Ishikawa (cell line): ENCODE results near the gene XKR8.

Source experiments
- CEBPB ChIP-seq: IDR thresholded peaks from 2 replicates; pipeline ENCODE4 v1.6.1; 2012
- CREB1 ChIP-seq: IDR thresholded peaks from 2 replicates; pipeline ENCODE4 v1.6.1; 2012; ENCODE audit warnings: low read depth
- EGR1 ChIP-seq: IDR thresholded peaks from 2 replicates; pipeline ENCODE4 v1.6.1; 2012
- EP300 ChIP-seq: IDR thresholded peaks from 2 replicates; pipeline ENCODE4 v1.6.1; 2012; ENCODE audit warnings: borderline replicate concordance
- FOXM1 ChIP-seq: IDR thresholded peaks from 2 replicates; pipeline ENCODE4 v1.6.1; 2012; ENCODE audit warnings: low read depth, borderline replicate concordance
- MAX ChIP-seq: IDR thresholded peaks from 2 replicates; pipeline ENCODE4 v1.6.1; 2012
- NFIC ChIP-seq: IDR thresholded peaks from 2 replicates; pipeline ENCODE4 v1.6.1; 2012
- RAD21 ChIP-seq: IDR thresholded peaks from 2 replicates; pipeline ENCODE4 v1.6.1; 2012; ENCODE audit warnings: low read depth
- REST ChIP-seq: IDR thresholded peaks from 2 replicates; pipeline ENCODE4 v1.6.1; 2012; ENCODE audit warnings: low read depth, mild to moderate bottlenecking
- TAF1 ChIP-seq: IDR thresholded peaks from 2 replicates; pipeline ENCODE4 v1.6.1; 2012; ENCODE audit warnings: low read depth, mild to moderate bottlenecking
- TCF12 ChIP-seq: IDR thresholded peaks from 2 replicates; pipeline ENCODE4 v1.6.1; 2012; ENCODE audit warnings: low read depth
- TEAD4 ChIP-seq: IDR thresholded peaks from 2 replicates; pipeline ENCODE4 v1.6.1; 2012
- USF1 ChIP-seq: IDR thresholded peaks from 2 replicates; pipeline ENCODE4 v1.6.1; 2012
- YY1 ChIP-seq: IDR thresholded peaks from 2 replicates; pipeline ENCODE4 v1.6.1; 2012; ENCODE audit warnings: low read depth
- ZBTB7A ChIP-seq: IDR thresholded peaks from 2 replicates; pipeline ENCODE4 v1.6.1; 2012; ENCODE audit warnings: low read depth

The XKR8 gene

GRCh38 chr1:27961646-27962221 is 2.0 kb downstream of the XKR8 start:
- TF ChIP-seq NFIC (no peak), EP300 (no peak), RAD21 (no peak), MAX (no peak), FOXM1 (no peak), EGR1 (no peak), REST (no peak), TCF12 (no peak), TEAD4 (no peak), CEBPB (no peak), USF1 (no peak), ZBTB7A (no peak), TAF1 (no peak), CREB1 (no peak), YY1 (no peak)

- TF ChIP-seq EGR1 (no peak), CEBPB (no peak), RAD21 (no peak), REST (no peak), YY1 (no peak), TEAD4 (no peak), NFIC (no peak), USF1 (no peak), FOXM1 (no peak), ZBTB7A (no peak)
These were observed 3.6 kb downstream of the XKR8 start for GRCh38 chr1:27963393-27963792.

GRCh38 chr1:27966402-27967105 is 6.8 kb downstream of the XKR8 start:
- TF ChIP-seq REST: no peak
- no peak for TF ChIP-seq CEBPB
- TF ChIP-seq TCF12: no peak
- TF ChIP-seq USF1: no peak
- TF ChIP-seq RAD21: no peak
- TF ChIP-seq CREB1: no peak
- TF ChIP-seq TEAD4: no peak
- TF ChIP-seq TAF1: no peak
- TF ChIP-seq EGR1: no peak
- TF ChIP-seq MAX: no peak
- TF ChIP-seq NFIC: no peak
- TF ChIP-seq EP300: no peak
- TF ChIP-seq YY1: no peak
- TF ChIP-seq FOXM1: no peak
- TF ChIP-seq ZBTB7A: no peak
